Measurements from ENCODE around the gene UHRF1.

GRCh38 chr19:4933528-4933927, 24.2 kb downstream of the UHRF1 start:
- TF ChIP-seq JUND (IDR thresholded peaks at IDR 0.05) = no peak
- no peak for TF ChIP-seq CTCF (IDR thresholded peaks at IDR 0.05 in 2 of 3, conservative IDR thresholded peaks at IDR 0.05 in 1 of 3; ENCODE audit: borderline replicate concordance in 1 of 3, insufficient read depth in 1 of 3, low read depth in 2 of 3, low read length in 2 of 3)
- no peak for TF ChIP-seq SP1 (IDR thresholded peaks at IDR 0.05; ENCODE audit: low read depth)
- no peak for TF ChIP-seq EZH2 (IDR thresholded peaks at IDR 0.05)
- no peak for TF ChIP-seq SIN3A (IDR thresholded peaks at IDR 0.05; ENCODE audit: low read depth)
- TF ChIP-seq CEBPB (IDR thresholded peaks at IDR 0.05; ENCODE audit: low read depth) = no peak
- TF ChIP-seq POLR2A (IDR thresholded peaks at IDR 0.05; ENCODE audit: borderline replicate concordance, extremely low read depth, insufficient read depth, insufficient read length) = no peak
- no peak for TF ChIP-seq ZBTB33 (IDR thresholded peaks at IDR 0.05; ENCODE audit: extremely low read depth, insufficient replicate concordance, low read length)
- TF ChIP-seq RAD21 (IDR thresholded peaks at IDR 0.05; ENCODE audit: low read depth) = no peak
